ENCODE results near the gene ANKFN1. TPM values are rescaled to one million over a fixed set of nuclear protein-coding genes. Genes with fewer than 3 reads are reported as not detected.

Gene ANKFN1
- total and polyA plus RNA-seq, 2 of the 13 experiments (the other 11 are each of a cell fraction or from before 2014, with no cell fraction given), result not detected

GRCh38 chr17:56358651-56359050 is 205.4 kb downstream of the ANKFN1 start:
- Histone ChIP-seq H3K27ac (ENCODE audit: extremely low read length, insufficient read depth, low read length) (no peak overlapping the region), H3K27me3 (ENCODE audit: control insufficient read depth in 1 of 2, insufficient read depth in 2 of 2, low read length in 2 of 2) (no peaks in the 10 kb centered on the region), H3K4me3 (replicated peaks in 1 of 3; ENCODE audit: insufficient read depth in 1 of 3, low read depth in 2 of 3, low read length in 3 of 3) (no peak overlapping the region), H3K9me3 (ENCODE audit: low read length) (no peaks in the 10 kb centered on the region), H3K9ac (ENCODE audit: insufficient read depth, low read depth, low read length) (no peak overlapping the region), H3K79me2 (ENCODE audit: insufficient read depth, low read length) (no peaks in the 10 kb centered on the region), H3K4me2 (ENCODE audit: low read depth, low read length) (no peak overlapping the region), H3K4me1 (ENCODE audit: insufficient read depth, low read length) (no peaks in the 10 kb centered on the region), H4K20me1 (ENCODE audit: insufficient read depth, low read length) (no peaks in the 10 kb centered on the region), H3K36me3 (replicated peaks in 1 of 2; ENCODE audit: control insufficient read depth in 1 of 2, insufficient read depth in 2 of 2, low read length in 2 of 2) (no peaks in the 10 kb centered on the region), H2AFZ (ENCODE audit: low read length) (no peak overlapping the region)
- 0% methylated on average over 3 of the region's 3 CpGs for WGBS (ENCODE audit: low lambda C conversion rate)
- ChIA-PET POLR2A (no interaction called here), CTCF (ENCODE audit: low intra/inter-chr PET ratio, low total read pairs) (no interaction called here)
- no peak for FAIRE-seq
- no TSS peak for BruUV-seq (replicated peaks)
- in situ Hi-C loops (cut with HindIII; ENCODE audit: extremely low pct_ligation_motif_present, low pct_unique_long_range_greater_than_20kb), result no loop called here
- intact Hi-C loops (cut with micrococcal nuclease; ENCODE audit: unreplicated experiment), result no loop called here
- no peak for ATAC-seq
- DNase-seq (ENCODE audit: low spot score), result no peak
- no peak for TF ChIP-seq SYNCRIP (IDR thresholded peaks at IDR 0.05; ENCODE audit: insufficient read depth, low read depth, low read length)
- no peak for TF ChIP-seq TMF1 (CRISPR knock-in tag; IDR thresholded peaks at IDR 0.05; ENCODE audit: low read depth)
- no peak for TF ChIP-seq NFIB (CRISPR knock-in tag; IDR thresholded peaks at IDR 0.05; ENCODE audit: borderline replicate concordance)
- TF ChIP-seq NFATC3 (CRISPR knock-in tag; IDR thresholded peaks at IDR 0.05), result no peak
- no peak for TF ChIP-seq FOXO1 (CRISPR knock-in tag; IDR thresholded peaks at IDR 0.05)
- no peak for TF ChIP-seq MIXL1 (CRISPR knock-in tag; IDR thresholded peaks at IDR 0.05)
- no peak for TF ChIP-seq ARID5B (CRISPR knock-in tag; IDR thresholded peaks at IDR 0.05)
- TF ChIP-seq GMEB2 (CRISPR knock-in tag; IDR thresholded peaks at IDR 0.05; ENCODE audit: low read depth), result no peak
- no peak for TF ChIP-seq GMEB1 (CRISPR knock-in tag; IDR thresholded peaks at IDR 0.05; ENCODE audit: borderline replicate concordance)
- no peak for TF ChIP-seq KDM1A (CRISPR knock-in tag; IDR thresholded peaks at IDR 0.05)
- TF ChIP-seq GLMP (CRISPR knock-in tag; IDR thresholded peaks at IDR 0.05; ENCODE audit: borderline replicate concordance), result no peak
- no peak for TF ChIP-seq ZBTB7B (CRISPR knock-in tag; IDR thresholded peaks at IDR 0.05)
- no peak for TF ChIP-seq ZNF766 (CRISPR knock-in tag; IDR thresholded peaks at IDR 0.05; ENCODE audit: borderline replicate concordance)
- no peak for TF ChIP-seq ATF4 (CRISPR knock-in tag; IDR thresholded peaks at IDR 0.05)
- TF ChIP-seq MEIS1 (CRISPR knock-in tag; IDR thresholded peaks at IDR 0.05; ENCODE audit: borderline replicate concordance), result no peak
- no peak for TF ChIP-seq ZNF761 (CRISPR knock-in tag; conservative IDR thresholded peaks at IDR 0.05)
- TF ChIP-seq MAFF (IDR thresholded peaks at IDR 0.05; ENCODE audit: low read depth, low read length), result no peak

All from HepG2 (cell line).